OCI-LY3 (cell line): ENCODE measurements around the gene KIAA0513.

Experiments
- H2AFZ ChIP-seq: fragments of 200-600, 300-600 bp; shearing (Covaris generic); 2 replicates; pipeline ENCODE4 v1.6.0; 2014; ENCODE audit warnings: antibody characterized with exemption, low read depth, low read length
- H3K27ac ChIP-seq: fragments of 200-600, 300-600 bp; sonication (generic); 2 replicates; pipeline ENCODE4 v1.5.1; 2014; ENCODE audit warnings: mild to moderate bottlenecking, low read length, moderate library complexity, mixed read lengths
- H3K27me3 ChIP-seq: fragments of 200-600, 300-600 bp; sonication (generic); 2 replicates; pipeline ENCODE4 v1.6.1; 2014; ENCODE audit warnings: low read depth, low read length, mixed read lengths
- H3K36me3 ChIP-seq: fragments of 200-600, 300-600 bp; sonication (generic); replicated peaks from 2 replicates; pipeline ENCODE3; 2014; ENCODE audit warnings: low read depth, low read length, mixed read lengths
- H3K4me1 ChIP-seq: fragments of 300-600, 200-600 bp; sonication (generic); 2 replicates; pipeline ENCODE4 v1.6.1; 2014; ENCODE audit warnings: low read length, mixed read lengths
- H3K4me2 ChIP-seq: fragments of 200-600, 300-600 bp; sonication (generic); 2 replicates; pipeline ENCODE4 v1.6.1; 2014; ENCODE audit warnings: low read length, mixed read lengths
- H3K4me3 ChIP-seq: fragments of 300-600, 200-600 bp; sonication (generic); 2 replicates; pipeline ENCODE4 v1.5.1; 2014; ENCODE audit warnings: antibody characterized with exemption, mild to moderate bottlenecking, low read length, moderate library complexity
- H3K79me2 ChIP-seq: fragments of 300-600, 200-600 bp; shearing (Covaris generic); 2 replicates; pipeline ENCODE4 v1.6.1; 2014; ENCODE audit warnings: mild to moderate bottlenecking, low read length, mixed read lengths
- H3K9ac ChIP-seq: fragments of 300-600, 200-600 bp; shearing (Covaris generic); 2 replicates; pipeline ENCODE4 v1.6.0; 2014; ENCODE audit warnings: mild to moderate bottlenecking, low read length, moderate library complexity
- H3K9me3 ChIP-seq: fragments of 200-600, 300-600 bp; shearing (Covaris generic); 2 replicates; pipeline ENCODE4 v1.6.1; 2014; ENCODE audit warnings: low read length, mixed read lengths; ENCODE audit not compliant: insufficient read depth
- H4K20me1 ChIP-seq: fragments of 200-600, 300-600 bp; sonication (generic); 2 replicates; pipeline ENCODE4 v1.6.1; 2016; ENCODE audit warnings: low read length, mixed read lengths; ENCODE audit not compliant: insufficient read depth
- CTCF ChIP-seq: fragments of 200-600, 300-600 bp; sonication (generic); IDR thresholded peaks from 2 replicates; pipeline ENCODE4 v1.5.1; 2014; ENCODE audit warnings: antibody characterized with exemption, low read length, low read depth
- EZH2phosphoT487 ChIP-seq: fragments of 200-600 bp; shearing (Covaris generic); IDR thresholded peaks from 2 replicates; pipeline ENCODE4 v1.6.1; 2018; ENCODE audit warnings: antibody characterized with exemption, mixed run types, low read depth

The KIAA0513 gene

GRCh38 chr16:85077039-85077438 lies 49.4 kb downstream of the KIAA0513 start:
- Histone ChIP-seq H3K27ac (no peak overlapping the region), H3K4me3 (no peak overlapping the region), H3K9ac (no peak overlapping the region), H3K4me2 (no peak overlapping the region), H4K20me1 (no peaks in the 10 kb centered on the region), H3K4me1 (no peaks in the 10 kb centered on the region), H2AFZ (no peak overlapping the region), H3K79me2 (no peaks in the 10 kb centered on the region), H3K27me3 (0 out of 2 replicates have a peak, but pooled peaks cover 3% of the 10 kb centered on the region), H3K36me3 (no peaks in the 10 kb centered on the region), H3K9me3 (no peaks in the 10 kb centered on the region)
- TF ChIP-seq EZH2phosphoT487 (no peak), CTCF (no peak)

- no peaks in the 10 kb centered on the region for H3K36me3 ChIP-seq
- no peak overlapping the region for H3K4me3 ChIP-seq
- no peaks in the 10 kb centered on the region for H4K20me1 ChIP-seq
- no peaks in the 10 kb centered on the region for H3K9me3 ChIP-seq
- H3K79me2 ChIP-seq, result no peaks in the 10 kb centered on the region
- no peak overlapping the region for H3K27ac ChIP-seq
- no peak overlapping the region for H3K9ac ChIP-seq
- peaks cover 4% of the 10 kb centered on the region for H3K27me3 ChIP-seq
- no peaks in the 10 kb centered on the region for H3K4me1 ChIP-seq
- no peak overlapping the region for H3K4me2 ChIP-seq
- TF ChIP-seq CTCF (no peak), EZH2phosphoT487 (no peak)
- no peak overlapping the region for H2AFZ ChIP-seq
Observed at GRCh38 chr16:85077576-85078125, 50.1 kb downstream of the KIAA0513 start.

GRCh38 chr16:85078226-85078625 lies 50.6 kb downstream of the KIAA0513 start:
- Histone ChIP-seq H3K9me3 (no peaks in the 10 kb centered on the region), H3K27me3 (peaks cover 8% of the 10 kb centered on the region), H3K27ac (no peak overlapping the region), H2AFZ (no peak overlapping the region), H3K36me3 (no peaks in the 10 kb centered on the region), H3K9ac (no peak overlapping the region), H3K79me2 (no peaks in the 10 kb centered on the region), H3K4me2 (no peak overlapping the region), H3K4me3 (no peak overlapping the region), H4K20me1 (no peaks in the 10 kb centered on the region), H3K4me1 (peaks cover 4% of the 10 kb centered on the region)
- no peak for TF ChIP-seq CTCF
- TF ChIP-seq EZH2phosphoT487, result no peak

GRCh38 chr16:85078952-85079351 lies 51.4 kb downstream of the KIAA0513 start:
- Histone ChIP-seq H3K4me3 (no peak overlapping the region), H2AFZ (no peak overlapping the region), H3K79me2 (no peaks in the 10 kb centered on the region), H3K36me3 (no peaks in the 10 kb centered on the region), H3K4me1 (peaks cover 8% of the 10 kb centered on the region), H3K27ac (no peak overlapping the region), H3K4me2 (no peak overlapping the region), H3K9ac (no peak overlapping the region), H3K9me3 (no peaks in the 10 kb centered on the region), H4K20me1 (no peaks in the 10 kb centered on the region), H3K27me3 (peaks cover 8% of the 10 kb centered on the region)
- TF ChIP-seq EZH2phosphoT487 (no peak), CTCF (no peak)
